ENCODE data around the gene ERBIN. TPM values are rescaled to one million over a fixed set of nuclear protein-coding genes. Genes with fewer than 3 reads are reported as not detected.
A peak's percentile ranks its signal among the peaks of the same experiment; 100 is the strongest.

The ERBIN gene
- total and polyA plus RNA-seq, 4 experiments from 2014 or later: 30.6 to 98.7 (median 72.2) TPM

DNA sequence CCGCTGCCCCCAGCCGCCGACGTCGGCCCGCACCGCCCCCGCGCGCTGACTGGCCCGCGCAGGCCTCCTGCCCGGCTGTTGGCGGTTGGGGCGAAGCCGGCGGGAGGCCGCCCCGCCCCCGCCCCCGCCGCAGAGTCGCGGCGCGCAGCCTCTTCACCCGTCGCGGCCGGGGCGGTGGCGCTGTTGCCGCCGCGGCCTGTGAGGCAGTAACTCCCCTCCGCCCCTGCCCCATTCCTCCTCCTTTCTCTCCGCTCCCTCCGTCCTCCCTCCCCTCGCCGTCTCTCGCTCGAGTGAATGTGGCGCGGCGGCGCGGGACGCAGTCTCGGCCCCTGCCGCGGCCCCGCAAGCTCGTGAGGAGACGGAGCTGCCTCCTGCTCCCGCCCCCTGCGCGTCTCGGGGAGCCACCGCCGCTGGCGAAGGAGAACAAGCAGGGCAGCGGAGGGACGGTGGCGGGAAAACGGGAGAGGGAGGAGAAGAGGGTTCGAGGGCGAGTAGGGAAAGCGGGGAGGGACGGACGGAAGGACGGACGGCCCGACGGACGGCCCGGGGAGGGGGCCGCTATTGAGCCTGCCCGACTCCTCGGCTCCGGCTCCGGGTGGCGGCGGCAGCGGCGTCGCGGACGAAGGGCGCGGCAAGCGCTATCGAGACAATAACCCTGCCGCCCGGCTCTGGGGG, 637 bp upstream of the ERBIN start:
- Histone ChIP-seq H3K27me3 (ENCODE audit: insufficient read depth, low read length) (no peaks in the 10 kb centered on the region), H3K4me1 (ENCODE audit: insufficient read depth, low read length) (peaks cover 39% of the 10 kb centered on the region), H3K27ac (ENCODE audit: low read depth, low read length) (peak overlapping the region; percentile 95), H3K4me3 (ENCODE audit: low read length in 2 of 2) (peak overlapping the region in 1 of 2 donors; percentile 80), H3K36me3 (ENCODE audit: insufficient read depth, low read length) (no peaks in the 10 kb centered on the region), H3K9me3 (ENCODE audit: control insufficient read depth in 1 of 2, low read length in 2 of 2) (no peaks in the 10 kb centered on the region)
- peak overlapping the region; percentile 90 to 99 (median 95) for H3K27ac Mint-ChIP-seq
- DNase-seq: peak; percentile 83 to 88 (median 84)
- peaks cover 15 to 62% (median 32%) of the 10 kb centered on the region in 4 donors for H3K4me1 Mint-ChIP-seq
- H3K36me3 Mint-ChIP-seq: peaks cover 0 to 36% of the 10 kb centered on the region in 2 donors
- intact Hi-C loops (cut with micrococcal nuclease): loop anchor here (1.0 to 5.0 kb wide), 10 partner anchors 37 to 363 kb away; partner anchors contain the start of genes CENPK, PPWD1, SREK1 and TRIM23
- ChIA-PET POLR2A (ENCODE audit: partially characterized antibody) (interaction anchor here (0.6 to 3.7 kb wide), 37 partner anchors 8 to 1278 kb away, joined by 3 to 52 read pairs (median 4); partner anchors contain the start of genes CENPK, NLN, PPWD1 and SGTB), CTCF (ENCODE audit: partially characterized antibody) (interaction anchor here (1.1 to 2.3 kb wide), 7 partner anchors 51 to 219 kb away, joined by 3 to 12 read pairs (median 3); partner anchors contain the start of gene SREK1)
- H3K27me3 Mint-ChIP-seq: no peaks in the 10 kb centered on the region
- peak overlapping the region; percentile 85 to 98 (median 91) for H3K4me3 Mint-ChIP-seq
- no peaks in the 10 kb centered on the region for H3K9me3 Mint-ChIP-seq

- Histone ChIP-seq H3K4me3 (ENCODE audit: low read length in 2 of 2) (peak overlapping the region; percentile 75 to 80), H3K4me1 (ENCODE audit: insufficient read depth, low read length) (peaks cover 51% of the 10 kb centered on the region), H3K9me3 (ENCODE audit: control insufficient read depth in 1 of 2, low read length in 2 of 2) (no peaks in the 10 kb centered on the region), H3K27me3 (ENCODE audit: insufficient read depth, low read length) (no peaks in the 10 kb centered on the region), H3K27ac (ENCODE audit: low read depth, low read length) (peak overlapping the region; percentile 95), H3K36me3 (ENCODE audit: insufficient read depth, low read length) (no peaks in the 10 kb centered on the region)
- CTCF ChIA-PET (ENCODE audit: partially characterized antibody): interaction anchor here (1.1 to 2.3 kb wide), 3 partner anchors 98 to 217 kb away, joined by 3 to 12 read pairs (median 3); partner anchors contain the start of gene SREK1
- intact Hi-C loops (cut with micrococcal nuclease): loop anchor here (1.0 to 5.0 kb wide), 9 partner anchors 8 to 365 kb away; partner anchors contain the start of genes CENPK, PPWD1 and TRIM23
- H3K27ac Mint-ChIP-seq: peak overlapping the region; percentile 89 to 99 (median 97)
- H3K9me3 Mint-ChIP-seq: no peaks in the 10 kb centered on the region
- peak overlapping the region; percentile 95 to 99 (median 97) for H3K4me3 Mint-ChIP-seq
- peaks cover 0 to 40% of the 10 kb centered on the region in 2 donors for H3K36me3 Mint-ChIP-seq
- peak in 4 of 5 donors; percentile 10 to 23 (median 18) for DNase-seq
- no peaks in the 10 kb centered on the region for H3K27me3 Mint-ChIP-seq
- peaks cover 20 to 69% (median 41%) of the 10 kb centered on the region in 4 donors for H3K4me1 Mint-ChIP-seq
- POLR2A ChIA-PET (ENCODE audit: partially characterized antibody): interaction anchor here (0.6 to 3.7 kb wide), 26 partner anchors 9 to 1240 kb away, joined by 3 to 52 read pairs (median 4); partner anchors contain the start of genes CENPK, NLN, PPWD1 and SGTB
Observed at GRCh38 chr5:65926893-65927292, 518 bp downstream of the ERBIN start.

GRCh38 chr5:65927503-65928321, 1.3 kb downstream of the ERBIN start:
- H3K4me1 Mint-ChIP-seq: peaks cover 22 to 76% (median 47%) of the 10 kb centered on the region in 4 donors
- peak overlapping the region; percentile 89 to 99 (median 97) for H3K27ac Mint-ChIP-seq
- H3K27me3 Mint-ChIP-seq: no peaks in the 10 kb centered on the region
- Histone ChIP-seq H3K4me1 (ENCODE audit: insufficient read depth, low read length) (peaks cover 59% of the 10 kb centered on the region), H3K27ac (ENCODE audit: low read depth, low read length) (peak overlapping the region; percentile 95), H3K9me3 (ENCODE audit: control insufficient read depth in 1 of 2, low read length in 2 of 2) (no peaks in the 10 kb centered on the region), H3K36me3 (ENCODE audit: insufficient read depth, low read length) (no peaks in the 10 kb centered on the region), H3K27me3 (ENCODE audit: insufficient read depth, low read length) (no peaks in the 10 kb centered on the region), H3K4me3 (ENCODE audit: low read length in 2 of 2) (peak overlapping the region; percentile 75 to 80)
- peaks cover 4 to 42% of the 10 kb centered on the region in 2 donors for H3K36me3 Mint-ChIP-seq
- no peaks in the 10 kb centered on the region for H3K9me3 Mint-ChIP-seq
- intact Hi-C loops (cut with micrococcal nuclease): loop anchor here (1.0 to 5.0 kb wide), 7 partner anchors 8 to 365 kb away; partner anchors contain the start of genes CENPK and PPWD1
- DNase-seq: peak; percentile 32 to 51 (median 44)
- peak overlapping the region; percentile 95 to 99 (median 97) for H3K4me3 Mint-ChIP-seq
- ChIA-PET CTCF (ENCODE audit: partially characterized antibody) (interaction anchor here (0.7 kb wide), 1 partner anchor 365 kb away, joined by 3 read pairs; the partner anchor contains the start of gene CENPK), POLR2A (ENCODE audit: partially characterized antibody) (interaction anchor here (0.8 to 1.9 kb wide), 9 partner anchors 9 to 216 kb away, joined by 3 to 6 read pairs (median 5); partner anchors contain the start of genes NLN, SGTB and SREK1)

DNA sequence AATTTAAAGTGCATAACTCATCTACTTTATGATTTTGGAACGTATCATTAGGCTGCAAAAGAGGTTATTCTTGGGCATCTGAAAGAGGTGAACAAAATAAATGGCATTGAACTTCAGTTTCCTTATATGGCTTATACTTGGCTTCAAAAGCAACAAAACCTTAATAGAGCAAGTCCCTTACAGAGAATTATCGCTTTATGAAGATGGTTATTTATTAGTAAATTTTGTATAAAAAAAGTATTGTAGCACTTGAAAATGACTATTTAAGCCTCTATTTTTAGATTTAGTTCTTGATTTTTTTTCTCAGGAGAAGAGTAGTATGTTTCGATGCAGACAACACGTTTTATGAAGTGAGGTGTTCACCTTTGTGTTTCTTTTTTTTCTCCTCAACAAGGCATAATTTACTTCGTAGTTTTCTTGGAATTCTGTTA, 2.0 kb downstream of the ERBIN start:
- no peaks in the 10 kb centered on the region for H3K27me3 Mint-ChIP-seq
- Histone ChIP-seq H3K9me3 (ENCODE audit: control insufficient read depth in 1 of 2, low read length in 2 of 2) (no peaks in the 10 kb centered on the region), H3K4me1 (ENCODE audit: insufficient read depth, low read length) (peaks cover 65% of the 10 kb centered on the region), H3K36me3 (ENCODE audit: insufficient read depth, low read length) (no peaks in the 10 kb centered on the region), H3K4me3 (ENCODE audit: low read length in 2 of 2) (peak overlapping the region; percentile 75 to 80), H3K27ac (ENCODE audit: low read depth, low read length) (peak overlapping the region; percentile 95), H3K27me3 (ENCODE audit: insufficient read depth, low read length) (no peaks in the 10 kb centered on the region)
- H3K36me3 Mint-ChIP-seq: peaks cover 4 to 48% of the 10 kb centered on the region in 2 donors
- CTCF ChIA-PET (ENCODE audit: partially characterized antibody): interaction anchor here (0.7 kb wide), 1 partner anchor 366 kb away, joined by 3 read pairs; the partner anchor contains the start of gene CENPK
- intact Hi-C loops (cut with micrococcal nuclease): loop anchor here (5.0 kb wide), 3 partner anchors 34 to 366 kb away; partner anchors contain the start of genes CENPK and PPWD1
- H3K4me3 Mint-ChIP-seq: peak overlapping the region; percentile 95 to 99 (median 97)
- POLR2A ChIA-PET (ENCODE audit: partially characterized antibody): interaction anchor here (0.8 to 1.3 kb wide), 5 partner anchors 9 to 206 kb away, joined by 3 to 6 read pairs (median 4); partner anchors contain the start of genes NLN and SGTB
- H3K4me1 Mint-ChIP-seq: peaks cover 26 to 80% (median 52%) of the 10 kb centered on the region in 4 donors
- H3K27ac Mint-ChIP-seq: peak overlapping the region; percentile 89 to 99 (median 97)
- peak in 1 of 5 donors; percentile 6 for DNase-seq
- no peaks in the 10 kb centered on the region for H3K9me3 Mint-ChIP-seq

- ChIA-PET POLR2A (ENCODE audit: partially characterized antibody) (interaction anchor here (1.3 kb wide), 1 partner anchor 8 kb away, joined by 4 read pairs; no protein-coding TSS in a partner anchor), CTCF (ENCODE audit: partially characterized antibody) (no interaction called here)
- no peak overlapping the region for H3K27ac ChIP-seq (ENCODE audit: low read depth, low read length)
- H3K27me3 ChIP-seq (ENCODE audit: insufficient read depth, low read length): no peaks in the 10 kb centered on the region
- no peaks in the 10 kb centered on the region for H3K9me3 Mint-ChIP-seq
- peak overlapping the region in 1 of 7 donors; percentile 99 for H3K27ac Mint-ChIP-seq
- intact Hi-C loops (cut with micrococcal nuclease): loop anchor here (5.0 kb wide), 3 partner anchors 33 to 367 kb away; partner anchors contain the start of genes CENPK and PPWD1
- no peak for DNase-seq
- H3K4me3 ChIP-seq (ENCODE audit: low read length in 2 of 2): peak overlapping the region; percentile 14 to 80
- H3K27me3 Mint-ChIP-seq: no peaks in the 10 kb centered on the region
- peaks cover 24 to 79% (median 50%) of the 10 kb centered on the region in 4 donors for H3K4me1 Mint-ChIP-seq
- no peaks in the 10 kb centered on the region for H3K36me3 ChIP-seq (ENCODE audit: insufficient read depth, low read length)
- peak overlapping the region; percentile 95 to 99 (median 97) for H3K4me3 Mint-ChIP-seq
- H3K9me3 ChIP-seq (ENCODE audit: control insufficient read depth in 1 of 2, low read length in 2 of 2): no peaks in the 10 kb centered on the region
- H3K4me1 ChIP-seq (ENCODE audit: insufficient read depth, low read length): peaks cover 66% of the 10 kb centered on the region
- H3K36me3 Mint-ChIP-seq: peaks cover 4 to 50% of the 10 kb centered on the region in 2 donors
Observed at GRCh38 chr5:65928860-65929259, 2.5 kb downstream of the ERBIN start.

- peak overlapping the region in 7 of 8 donors; percentile 1 to 77 (median 63) for H3K4me3 Mint-ChIP-seq
- peak overlapping the region in 5 of 7 donors; percentile 13 to 85 (median 53) for H3K27ac Mint-ChIP-seq
- H3K4me1 Mint-ChIP-seq: peaks cover 38 to 89% (median 71%) of the 10 kb centered on the region in 4 donors
- H3K4me1 ChIP-seq (ENCODE audit: insufficient read depth, low read length): peaks cover 91% of the 10 kb centered on the region
- no peak overlapping the region for H3K4me3 ChIP-seq (ENCODE audit: low read length in 2 of 2)
- no peaks in the 10 kb centered on the region for H3K9me3 Mint-ChIP-seq
- H3K27me3 ChIP-seq (ENCODE audit: insufficient read depth, low read length): no peaks in the 10 kb centered on the region
- H3K36me3 Mint-ChIP-seq: peaks cover 4 to 36% of the 10 kb centered on the region in 2 donors
- ChIA-PET POLR2A (ENCODE audit: partially characterized antibody) (interaction anchor here (0.7 to 1.2 kb wide), 3 partner anchors 8 to 87 kb away, joined by 3 to 4 read pairs (median 4); no protein-coding TSS in a partner anchor), CTCF (ENCODE audit: partially characterized antibody) (interaction anchor here (1.5 kb wide), 1 partner anchor 15 kb away, joined by 3 read pairs; no protein-coding TSS in a partner anchor)
- no peak overlapping the region for H3K27ac ChIP-seq (ENCODE audit: low read depth, low read length)
- H3K9me3 ChIP-seq (ENCODE audit: control insufficient read depth in 1 of 2, low read length in 2 of 2): no peaks in the 10 kb centered on the region
- no peaks in the 10 kb centered on the region for H3K27me3 Mint-ChIP-seq
- H3K36me3 ChIP-seq (ENCODE audit: insufficient read depth, low read length): no peaks in the 10 kb centered on the region
- DNase-seq: no peak
- intact Hi-C loops (cut with micrococcal nuclease): no loop called here
Observed at GRCh38 chr5:65932676-65933075, 6.3 kb downstream of the ERBIN start.

Measured in CD4-positive, alpha-beta memory T cell (primary cell).